CD4-positive, alpha-beta memory T cell (primary cell): ENCODE results near the gene P2RY11. TPM values are rescaled to one million over a fixed set of nuclear protein-coding genes. Genes with fewer than 3 reads are reported as not detected.

Source experiments
- CTCF ChIA-PET: fragments of 350-600 bp; sonication (Branson Sonifier 250); formaldehyde crosslinking; loops from one replicate; lab custom pipeline; 2021; ENCODE audit warnings: inconsistent platforms; ENCODE audit not compliant: partially characterized antibody; lab: Charles Lee
- POLR2A ChIA-PET: fragments of 350-600 bp; sonication (Branson Sonifier 250); formaldehyde crosslinking; loops from one replicate; lab custom pipeline; 2021; ENCODE audit not compliant: partially characterized antibody; lab: Charles Lee
- DNase-seq, 5 donors: peaks; one replicate each; pipeline versions ENCODE4 v3.0.0 to v3.0.0-alpha.2; 2020 to 2022; ENCODE audit warnings: mixed read lengths in 1 of 5
- H3K27ac ChIP-seq: one replicate; pipeline ENCODE4 v1.7.0; 2013; ENCODE audit warnings: low read depth, low read length
- H3K27me3 ChIP-seq: 2 replicates; pipeline ENCODE4 v1.7.0; 2013; ENCODE audit warnings: mild to moderate bottlenecking, low read length, moderate library complexity; ENCODE audit not compliant: insufficient read depth
- H3K36me3 ChIP-seq: 2 replicates; pipeline ENCODE4 v1.7.0; 2013; ENCODE audit warnings: mild to moderate bottlenecking, low read length, moderate library complexity; ENCODE audit not compliant: insufficient read depth
- H3K4me1 ChIP-seq: 2 replicates; pipeline ENCODE4 v1.7.0; 2013; ENCODE audit warnings: mild to moderate bottlenecking, low read length, moderate library complexity; ENCODE audit not compliant: insufficient read depth
- H3K4me3 ChIP-seq, 2 donors: one replicate each; pipeline ENCODE4 v1.7.0; 2013; ENCODE audit warnings: low read length in 2 of 2, mild to moderate bottlenecking in 1 of 2
- H3K9me3 ChIP-seq, 2 donors: one replicate each; pipeline ENCODE4 v1.7.0; 2013; ENCODE audit warnings: low read length in 2 of 2, control low read depth in 1 of 2; ENCODE audit not compliant: control insufficient read depth in 1 of 2
- H3K27ac Mint-ChIP-seq, 7 donors: one replicate each; pipeline ENCODE4 v1.8.0; 2020 to 2021; ENCODE audit warnings: mixed read lengths in 7 of 7, mild to moderate bottlenecking in 6 of 7, inconsistent platforms in 3 of 7, moderate library complexity in 3 of 7
- H3K27me3 Mint-ChIP-seq, 2 donors: one replicate each; pipeline ENCODE4 v1.8.0; 2020 to 2021; ENCODE audit warnings: mixed read lengths in 2 of 2
- H3K36me3 Mint-ChIP-seq, 2 donors: one replicate each; pipeline ENCODE4 v1.8.0; 2020 to 2021; ENCODE audit warnings: mixed read lengths in 2 of 2, inconsistent platforms in 1 of 2, mild to moderate bottlenecking in 1 of 2
- H3K4me1 Mint-ChIP-seq, 4 donors: one replicate each; pipeline ENCODE4 v1.8.0; 2020 to 2021; ENCODE audit warnings: mixed read lengths in 4 of 4, mild to moderate bottlenecking in 1 of 4
- H3K4me3 Mint-ChIP-seq, 8 donors: one replicate each; pipeline ENCODE4 v1.8.0; 2020 to 2021; ENCODE audit warnings: mixed read lengths in 8 of 8, mild to moderate bottlenecking in 7 of 8, moderate library complexity in 6 of 8, inconsistent platforms in 3 of 8
- H3K9me3 Mint-ChIP-seq, 8 donors: one replicate each; pipeline ENCODE4 v1.8.0; 2020 to 2021; ENCODE audit warnings: mixed read lengths in 8 of 8, mild to moderate bottlenecking in 5 of 8, inconsistent platforms in 3 of 8, moderate library complexity in 1 of 8
- intact Hi-C: fragments of 100-400 bp; cut with micrococcal nuclease; formaldehyde crosslinking; loops from one replicate; pipeline ENCODE4 v1.15.1; 2023
- polyA plus RNA-seq, 2 donors: library from polyadenylated mRNA; unstranded; fragments of 300-500 nt; fragmentation: Illumina TruSeq; gene quantifications; one replicate each; pipeline ENCODE4 v1.2.3, GENCODE V29; 2021
- total RNA-seq, 2 experiments: library from RNA; stranded (reverse); gene quantifications; one replicate each; pipeline ENCODE4 v1.2.3, GENCODE V29; 2021

The P2RY11 gene
- total and polyA plus RNA-seq, 4 experiments from 2014 or later = 0.24 to 49.7 (median 23.6) TPM

DNA sequence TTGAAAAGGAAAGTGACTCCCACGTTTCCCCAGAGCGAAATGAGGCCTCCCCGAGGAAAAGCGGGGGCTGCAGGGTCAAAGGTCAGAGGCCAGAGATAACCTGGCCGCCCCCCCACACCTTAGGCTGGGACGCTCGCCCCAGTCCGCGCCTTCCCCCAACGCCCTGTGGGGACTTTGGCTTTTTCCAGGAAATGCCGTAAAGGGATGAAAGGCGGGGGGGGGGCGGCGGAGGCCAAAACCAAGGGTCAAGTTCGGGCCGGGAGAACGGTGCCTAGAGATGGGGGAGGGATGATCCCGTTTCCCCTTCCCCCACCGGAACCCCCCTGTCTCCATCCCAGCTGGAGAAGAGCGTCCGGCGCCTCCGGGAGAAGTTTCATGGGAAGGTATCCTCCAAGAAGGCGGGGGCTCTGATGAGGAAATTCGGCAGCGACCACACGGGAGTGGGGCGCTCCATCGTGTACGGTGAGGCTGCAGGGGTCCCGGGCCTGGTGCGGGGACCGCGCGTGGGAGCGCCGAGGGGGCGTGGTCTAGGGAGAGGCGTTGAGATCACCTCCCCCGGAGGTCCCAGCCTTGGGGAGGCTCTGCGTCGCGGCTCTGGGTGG, 24.8 kb upstream of the P2RY11 start:
- no peaks in the 10 kb centered on the region for H3K27me3 ChIP-seq
- Mint-ChIP-seq H3K27me3 (no peaks in the 10 kb centered on the region), H3K4me1 (peaks cover 6 to 17% (median 13%) of the 10 kb centered on the region in 4 donors), H3K4me3 (peak overlapping the region; percentile 75 to 88 (median 80)), H3K9me3 (peaks cover 0 to 2% (median 0%) of the 10 kb centered on the region in 8 donors), H3K36me3 (peaks cover 6 to 24% of the 10 kb centered on the region in 2 donors), H3K27ac (peak overlapping the region; percentile 46 to 88 (median 79))
- H3K36me3 ChIP-seq = peaks cover 16% of the 10 kb centered on the region
- H3K9me3 ChIP-seq = no peaks in the 10 kb centered on the region
- ChIA-PET CTCF (no interaction called here), POLR2A (interaction anchor here (1.0 kb wide), 1 partner anchor 19 kb away, joined by 3 read pairs; the partner anchor contains the start of gene PPAN)
- peak in 1 of 5 donors; percentile 43 for DNase-seq
- intact Hi-C loops = loop anchor here (1.0 kb wide), 2 partner anchors 10 to 20 kb away; partner anchors contain the start of gene PPAN
- peaks cover 12% of the 10 kb centered on the region for H3K4me1 ChIP-seq
- peak overlapping the region; percentile 76 to 84 for H3K4me3 ChIP-seq
- peak overlapping the region; percentile 88 for H3K27ac ChIP-seq

DNA sequence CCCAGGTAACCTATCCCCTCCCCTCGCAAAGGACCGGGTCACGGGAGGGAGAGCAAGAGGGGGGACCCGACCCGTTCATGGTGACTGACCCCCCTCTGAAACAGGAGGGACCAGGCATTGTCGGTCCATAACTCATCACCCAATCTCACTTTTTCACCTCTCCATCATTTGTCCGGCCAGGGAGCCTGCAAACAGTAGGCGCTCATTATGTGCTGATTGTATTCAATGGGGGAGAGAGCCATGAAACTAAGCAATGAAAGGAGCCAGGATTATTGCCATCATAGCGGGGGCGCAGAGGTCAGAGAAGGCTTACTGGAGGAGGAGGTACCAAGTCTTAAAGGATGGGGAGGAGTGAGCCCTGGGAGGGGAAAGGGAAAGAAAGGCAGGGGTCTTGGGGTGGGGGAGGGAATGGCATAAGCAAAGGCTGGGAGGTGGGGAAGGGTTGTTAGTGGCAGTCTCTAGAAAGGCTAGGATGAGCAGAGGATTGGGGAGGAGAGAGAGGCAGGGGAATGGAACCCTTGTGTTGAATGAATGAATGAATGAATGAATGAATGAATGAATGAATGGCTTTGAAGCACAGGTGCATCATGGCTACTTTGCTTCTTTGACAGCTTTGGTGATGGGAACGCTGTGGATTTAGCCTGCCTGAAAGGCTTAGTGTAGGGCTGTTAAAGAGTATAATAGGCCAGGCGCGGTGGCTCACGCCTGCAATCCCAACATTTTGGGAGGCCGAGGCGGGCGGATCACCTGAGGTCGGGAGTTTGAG, 24.0 kb upstream of the P2RY11 start:
- peaks cover 0 to 2% (median 0%) of the 10 kb centered on the region in 8 donors for H3K9me3 Mint-ChIP-seq
- peak overlapping the region; percentile 88 for H3K27ac ChIP-seq
- peak overlapping the region; percentile 57 to 88 (median 81) for H3K27ac Mint-ChIP-seq
- H3K4me3 ChIP-seq = peak overlapping the region in 1 of 2 donors; percentile 84
- H3K4me1 Mint-ChIP-seq = peaks cover 6 to 21% (median 14%) of the 10 kb centered on the region in 4 donors
- no peaks in the 10 kb centered on the region for H3K27me3 Mint-ChIP-seq
- POLR2A ChIA-PET = interaction anchor here (1.0 kb wide), 1 partner anchor 19 kb away, joined by 3 read pairs; the partner anchor contains the start of gene PPAN
- no peaks in the 10 kb centered on the region for H3K27me3 ChIP-seq
- intact Hi-C loops = no loop called here
- H3K36me3 ChIP-seq = peaks cover 16% of the 10 kb centered on the region
- CTCF ChIA-PET = no interaction called here
- no peaks in the 10 kb centered on the region for H3K9me3 ChIP-seq
- H3K4me3 Mint-ChIP-seq = peak overlapping the region; percentile 75 to 88 (median 80)
- DNase-seq = no peak
- peaks cover 12 to 29% of the 10 kb centered on the region in 2 donors for H3K36me3 Mint-ChIP-seq
- H3K4me1 ChIP-seq = peaks cover 12% of the 10 kb centered on the region

DNA sequence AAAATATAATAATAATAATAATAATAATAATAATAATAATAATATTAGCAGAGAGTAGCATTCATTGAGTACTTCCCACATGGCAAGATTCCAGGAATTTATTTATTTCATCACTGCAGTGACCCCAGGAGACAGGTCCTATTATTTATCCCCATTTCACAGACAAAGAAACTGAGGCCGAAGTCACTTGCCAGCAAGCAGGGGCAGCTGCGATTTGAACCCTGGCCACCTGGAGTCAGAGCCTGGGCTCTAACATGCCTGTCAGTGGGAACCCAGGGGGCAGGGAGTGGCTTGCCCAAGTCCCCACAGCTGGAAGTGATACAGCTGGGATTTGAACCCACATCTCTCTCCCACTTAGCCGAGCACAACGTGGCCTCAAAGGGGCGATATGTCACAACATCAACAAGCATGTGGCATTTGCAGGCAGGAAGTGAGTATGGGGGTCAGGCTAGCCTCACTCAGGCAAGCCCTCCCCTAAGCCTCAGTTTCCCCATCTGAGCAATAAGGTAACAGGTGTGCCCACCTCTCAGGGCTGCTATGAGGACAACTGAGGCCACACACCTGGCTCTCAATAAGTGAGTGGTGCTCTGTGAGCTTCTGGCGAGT, 22.4 kb upstream of the P2RY11 start:
- H3K36me3 Mint-ChIP-seq = peaks cover 24 to 39% of the 10 kb centered on the region in 2 donors
- ChIA-PET CTCF (interaction anchor here (0.8 kb wide), 1 partner anchor 7 kb away, joined by 4 read pairs; no protein-coding TSS in a partner anchor), POLR2A (interaction anchor here (0.9 to 1.3 kb wide), 2 partner anchors 8 to 291 kb away, joined by 3 read pairs; partner anchors contain the start of gene TYK2)
- Histone ChIP-seq H3K9me3 (no peaks in the 10 kb centered on the region), H3K4me1 (peaks cover 12% of the 10 kb centered on the region), H3K27ac (no peak overlapping the region), H3K4me3 (no peak overlapping the region), H3K27me3 (no peaks in the 10 kb centered on the region), H3K36me3 (peaks cover 23% of the 10 kb centered on the region)
- intact Hi-C loops = no loop called here
- peaks cover 0 to 2% (median 0%) of the 10 kb centered on the region in 8 donors for H3K9me3 Mint-ChIP-seq
- H3K27ac Mint-ChIP-seq = peak overlapping the region in 2 of 7 donors; percentile 29 to 43
- no peaks in the 10 kb centered on the region for H3K27me3 Mint-ChIP-seq
- H3K4me1 Mint-ChIP-seq = peaks cover 6 to 25% (median 15%) of the 10 kb centered on the region in 4 donors
- no peak for DNase-seq
- peak overlapping the region in 1 of 8 donors; percentile 12 for H3K4me3 Mint-ChIP-seq

DNA sequence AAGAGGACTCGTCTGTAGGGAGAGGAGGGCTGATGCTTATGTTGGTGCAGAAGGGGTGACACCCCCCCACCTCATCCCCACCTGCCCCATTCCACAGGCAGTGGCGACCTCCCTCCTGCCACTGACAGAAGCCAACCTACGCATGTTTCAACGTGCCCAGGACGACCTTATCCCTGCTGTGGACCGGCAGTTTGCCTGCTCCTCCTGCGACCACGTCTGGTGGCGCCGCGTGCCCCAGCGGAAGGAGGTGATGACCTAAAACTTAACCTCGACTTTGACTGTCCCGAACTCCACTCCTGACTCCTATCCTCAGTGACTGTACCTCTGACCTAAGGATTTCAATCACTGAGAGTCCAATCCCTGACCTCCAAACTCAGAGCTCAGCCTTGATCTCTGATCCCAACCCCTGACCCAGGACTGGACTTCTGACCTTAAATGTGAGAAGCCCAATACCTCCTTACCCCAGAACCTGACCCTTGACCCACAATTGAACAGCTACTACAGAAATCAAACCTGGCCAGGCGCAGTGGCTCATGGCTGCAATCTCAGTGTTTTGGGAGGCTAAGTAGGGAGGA, 21.6 kb upstream of the P2RY11 start:
- H3K27ac ChIP-seq = no peak overlapping the region
- Mint-ChIP-seq H3K36me3 (peaks cover 24 to 42% of the 10 kb centered on the region in 2 donors), H3K4me3 (peak overlapping the region in 4 of 8 donors; percentile 2 to 55 (median 38)), H3K4me1 (peaks cover 6 to 25% (median 15%) of the 10 kb centered on the region in 4 donors), H3K27ac (peak overlapping the region in 4 of 7 donors; percentile 13 to 72 (median 54)), H3K27me3 (no peaks in the 10 kb centered on the region), H3K9me3 (peaks cover 0 to 2% (median 0%) of the 10 kb centered on the region in 8 donors)
- H3K27me3 ChIP-seq = no peaks in the 10 kb centered on the region
- intact Hi-C loops = no loop called here
- ChIA-PET CTCF (interaction anchor here (1.1 kb wide), 1 partner anchor 53 kb away, joined by 3 read pairs; no protein-coding TSS in a partner anchor), POLR2A (no interaction called here)
- H3K4me3 ChIP-seq = no peak overlapping the region
- no peaks in the 10 kb centered on the region for H3K9me3 ChIP-seq
- peaks cover 12% of the 10 kb centered on the region for H3K4me1 ChIP-seq
- H3K36me3 ChIP-seq = peaks cover 23% of the 10 kb centered on the region
- no peak for DNase-seq

DNA sequence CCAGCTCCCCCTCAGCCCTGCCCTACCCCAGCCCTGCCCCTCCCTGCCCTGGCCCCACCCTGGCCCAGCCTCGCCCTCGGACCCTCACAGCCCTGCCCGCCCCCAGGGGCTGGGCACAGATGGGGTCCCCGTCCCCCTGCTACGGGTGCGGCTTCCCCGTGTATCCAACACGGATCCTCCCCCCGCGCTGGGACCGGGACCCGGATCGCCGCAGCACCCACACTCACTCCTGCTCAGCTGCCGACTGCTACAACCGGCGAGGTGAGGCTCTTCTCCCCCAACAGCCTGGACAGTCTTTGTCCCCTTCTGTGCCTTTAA, 20.2 kb upstream of the P2RY11 start:
- Histone ChIP-seq H3K27ac (no peak overlapping the region), H3K4me3 (no peak overlapping the region), H3K27me3 (no peaks in the 10 kb centered on the region), H3K9me3 (no peaks in the 10 kb centered on the region), H3K36me3 (peaks cover 23% of the 10 kb centered on the region), H3K4me1 (peaks cover 14% of the 10 kb centered on the region)
- H3K4me1 Mint-ChIP-seq = peaks cover 8 to 24% (median 14%) of the 10 kb centered on the region in 4 donors
- H3K9me3 Mint-ChIP-seq = peaks cover 0 to 2% (median 0%) of the 10 kb centered on the region in 8 donors
- intact Hi-C loops = no loop called here
- peaks cover 24 to 40% of the 10 kb centered on the region in 2 donors for H3K36me3 Mint-ChIP-seq
- POLR2A ChIA-PET = interaction anchor here (1.1 kb wide), 1 partner anchor 13 kb away, joined by 3 read pairs; no protein-coding TSS in a partner anchor
- H3K27ac Mint-ChIP-seq = no peak overlapping the region
- CTCF ChIA-PET = no interaction called here
- no peak overlapping the region for H3K4me3 Mint-ChIP-seq
- DNase-seq = no peak
- no peaks in the 10 kb centered on the region for H3K27me3 Mint-ChIP-seq

DNA sequence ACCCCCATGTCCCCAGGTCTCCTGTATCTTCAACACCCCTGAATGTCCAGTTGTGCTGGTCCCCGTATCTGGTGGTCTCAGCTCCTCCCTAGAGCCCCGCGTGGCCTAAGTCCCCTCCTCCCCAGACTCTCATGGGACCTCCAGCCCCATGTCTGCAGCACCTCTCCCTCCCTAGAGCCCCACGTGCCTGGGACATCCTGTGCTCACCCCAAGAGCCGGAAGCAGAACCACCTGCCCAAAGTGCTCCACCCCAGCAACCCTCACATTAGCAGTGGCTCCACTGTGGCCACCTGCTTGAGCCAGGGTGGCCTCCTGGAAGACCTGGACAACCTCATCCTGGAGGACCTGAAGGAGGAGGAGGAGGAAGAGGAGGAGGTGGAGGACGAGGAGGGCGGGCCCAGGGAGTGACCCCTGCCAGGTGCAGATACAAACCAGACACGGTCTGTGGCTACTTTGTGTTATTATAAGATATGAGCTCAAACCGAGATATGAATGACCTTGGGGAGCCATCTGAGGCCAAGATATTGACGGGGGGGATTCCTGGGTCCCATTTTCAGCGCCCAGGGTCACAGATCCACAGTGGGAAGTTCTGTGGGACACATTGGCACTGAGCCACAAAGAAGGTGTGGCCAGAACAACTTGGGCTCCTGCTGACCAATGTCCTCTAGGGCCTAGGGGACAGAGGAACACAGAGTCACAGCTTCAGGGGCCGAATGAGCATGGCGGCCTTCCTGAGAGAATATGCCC, 19.4 kb upstream of the P2RY11 start:
- H3K4me3 Mint-ChIP-seq = peak overlapping the region in 1 of 8 donors; percentile 25
- Histone ChIP-seq H3K27me3 (no peaks in the 10 kb centered on the region), H3K4me3 (no peak overlapping the region), H3K27ac (no peak overlapping the region), H3K36me3 (peaks cover 23% of the 10 kb centered on the region), H3K4me1 (peaks cover 18% of the 10 kb centered on the region), H3K9me3 (no peaks in the 10 kb centered on the region)
- H3K27ac Mint-ChIP-seq = peak overlapping the region in 6 of 7 donors; percentile 30 to 79 (median 64)
- H3K36me3 Mint-ChIP-seq = peaks cover 24 to 39% of the 10 kb centered on the region in 2 donors
- POLR2A ChIA-PET = interaction anchor here (1.1 kb wide), 1 partner anchor 12 kb away, joined by 3 read pairs; no protein-coding TSS in a partner anchor
- no peak for DNase-seq
- H3K4me1 Mint-ChIP-seq = peaks cover 7 to 25% (median 13%) of the 10 kb centered on the region in 4 donors
- intact Hi-C loops = no loop called here
- H3K9me3 Mint-ChIP-seq = peaks cover 0 to 2% (median 0%) of the 10 kb centered on the region in 8 donors
- CTCF ChIA-PET = no interaction called here
- no peaks in the 10 kb centered on the region for H3K27me3 Mint-ChIP-seq
